K562 (cell line): ENCODE results near the gene CTSZ. TPM values are rescaled to one million over a fixed set of nuclear protein-coding genes. Genes with fewer than 3 reads are reported as not detected.

Experiments
- BRD9 ChIP-seq: fragments of 450-650 bp; IDR thresholded peaks from 2 replicates; pipeline ENCODE4 v1.6.1; 2018; ENCODE audit warnings: low read depth; ENCODE audit not compliant: partially characterized antibody
- CBFA2T2 ChIP-seq: fragments of 450-650 bp; conservative IDR thresholded peaks from 2 replicates; pipeline ENCODE4 v1.6.1; 2017; ENCODE audit warnings: mild to moderate bottlenecking
- HDAC1 ChIP-seq, 2 experiments: fragments of 450-650 bp; IDR thresholded peaks; 2 replicates each; pipeline ENCODE4 v1.6.1; 2016 to 2017; ENCODE audit warnings: inconsistent platforms in 1 of 2, mild to moderate bottlenecking in 1 of 2, moderate library complexity in 1 of 2
- KDM5B ChIP-seq: fragments of 200-600 bp; sonication (generic); IDR thresholded peaks from 2 replicates; pipeline ENCODE4 v1.6.1; 2012; ENCODE audit warnings: low read depth, mild to moderate bottlenecking, moderate library complexity, low read length, control low read depth, inconsistent platforms; ENCODE audit not compliant: insufficient replicate concordance
- NR3C1 ChIP-seq: sonication (generic); formaldehyde crosslinking; IDR thresholded peaks from 2 replicates; pipeline ENCODE4 v1.8.1; 2022; ENCODE audit warnings: missing genetic modification reagents
- TAF9B ChIP-seq: fragments of 450-650 bp; IDR thresholded peaks from 2 replicates; pipeline ENCODE4 v1.6.1; 2018; ENCODE audit warnings: mild to moderate bottlenecking; ENCODE audit not compliant: partially characterized antibody
- polyA plus RNA-seq, 8 experiments: library from polyadenylated mRNA; depleted of rRNA in 4 of 8; stranded (reverse) in 5 of 8; unstranded in 3 of 8; fragments of >200 nt; fragmentation: Nextera tagmentation in 2 of 8; fragmentation: Illumina TruSeq in 1 of 8; extraction: Ambion mirVana in 2 of 8; extraction: Trizol in 1 of 8; gene quantifications; 2 replicates each; pipeline versions ENCODE4 v1.2.1 to v1.2.3, GENCODE V29; 2011 to 2014; ENCODE audit warnings: inconsistent platforms in 1 of 8, missing spikeins in 1 of 8
- total RNA-seq, 7 experiments: library from RNA; depleted of rRNA in 6 of 7; stranded (reverse); fragments of >200 nt in 6 of 7; fragmentation: Illumina TruSeq in 2 of 7; extraction: Trizol in 2 of 7; gene quantifications; 2 replicates each; pipeline versions ENCODE4 v1.2.1 to v1.2.3, GENCODE V29; 2011 to 2021; ENCODE audit warnings: low replicate concordance in 1 of 7
- TF ChIP-seq, protein P1 (sequence below), 2 experiments: fragments of 450-650 bp in 1 of 2; sonication (generic) in 1 of 2; formaldehyde crosslinking in 1 of 2; IDR thresholded peaks; 2 replicates each; pipeline versions ENCODE4 v1.7.1 to v1.9.0; 2016 to 2022; ENCODE audit warnings: inconsistent platforms in 1 of 2, mild to moderate bottlenecking in 1 of 2, missing genetic modification reagents in 1 of 2
- TF ChIP-seq, protein P2 (sequence below): sonication (generic); formaldehyde crosslinking; IDR thresholded peaks from 2 replicates; pipeline ENCODE4 v1.5.0; 2020; ENCODE audit warnings: missing genetic modification reagents
- TF ChIP-seq, protein P3 (sequence below): fragments of 450-650 bp; IDR thresholded peaks from 2 replicates; pipeline ENCODE4 v1.6.1; 2016; ENCODE audit warnings: borderline replicate concordance
- TF ChIP-seq, protein P4 (sequence below): fragments of 450-650 bp; conservative IDR thresholded peaks from 2 replicates; pipeline ENCODE4 v1.6.1; 2016; ENCODE audit warnings: missing genetic modification characterization, low read depth, mild to moderate bottlenecking, missing compliant biosample characterization, moderate library complexity

CTSZ gene
- total and polyA plus RNA-seq, 9 of the 15 experiments (the other 6 are each of a cell fraction or from before 2014, with no cell fraction given), result 1.6 to 143 (median 82.8) TPM

DNA sequence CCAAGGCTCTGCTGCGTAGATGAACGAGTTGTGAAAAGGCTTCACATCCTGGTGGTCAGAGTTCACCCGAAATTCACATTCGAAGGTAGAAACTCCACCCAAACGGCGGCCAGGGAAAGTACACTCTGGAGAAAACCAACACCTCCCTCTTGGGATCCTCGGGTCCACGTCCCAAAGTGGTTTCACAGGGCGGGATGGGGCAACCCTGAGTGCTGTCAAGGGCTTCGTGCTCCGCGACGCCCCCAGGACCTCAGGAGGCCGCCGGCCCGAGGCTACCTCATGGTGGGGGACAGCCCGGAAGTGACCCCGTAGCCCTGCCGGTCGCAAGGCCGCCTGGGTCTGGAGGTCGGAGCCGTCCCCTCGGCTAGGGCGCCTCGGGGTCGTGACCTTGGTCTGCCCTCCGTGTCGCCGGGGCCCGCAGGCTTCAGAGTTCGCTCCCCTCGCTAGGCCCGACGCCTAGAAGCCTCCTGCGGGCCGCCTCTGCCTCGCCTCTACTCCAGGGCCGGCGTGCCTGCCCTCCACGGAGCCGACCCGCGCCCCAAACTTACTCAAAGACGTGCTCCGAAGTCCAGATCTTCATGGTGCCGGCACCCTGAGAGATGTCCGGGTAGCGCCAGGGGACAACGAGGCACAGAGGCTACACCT, 35.2 kb upstream of the CTSZ start, which contains the start of gene PRELID3B (continued):
- TF ChIP-seq, protein P1, sequence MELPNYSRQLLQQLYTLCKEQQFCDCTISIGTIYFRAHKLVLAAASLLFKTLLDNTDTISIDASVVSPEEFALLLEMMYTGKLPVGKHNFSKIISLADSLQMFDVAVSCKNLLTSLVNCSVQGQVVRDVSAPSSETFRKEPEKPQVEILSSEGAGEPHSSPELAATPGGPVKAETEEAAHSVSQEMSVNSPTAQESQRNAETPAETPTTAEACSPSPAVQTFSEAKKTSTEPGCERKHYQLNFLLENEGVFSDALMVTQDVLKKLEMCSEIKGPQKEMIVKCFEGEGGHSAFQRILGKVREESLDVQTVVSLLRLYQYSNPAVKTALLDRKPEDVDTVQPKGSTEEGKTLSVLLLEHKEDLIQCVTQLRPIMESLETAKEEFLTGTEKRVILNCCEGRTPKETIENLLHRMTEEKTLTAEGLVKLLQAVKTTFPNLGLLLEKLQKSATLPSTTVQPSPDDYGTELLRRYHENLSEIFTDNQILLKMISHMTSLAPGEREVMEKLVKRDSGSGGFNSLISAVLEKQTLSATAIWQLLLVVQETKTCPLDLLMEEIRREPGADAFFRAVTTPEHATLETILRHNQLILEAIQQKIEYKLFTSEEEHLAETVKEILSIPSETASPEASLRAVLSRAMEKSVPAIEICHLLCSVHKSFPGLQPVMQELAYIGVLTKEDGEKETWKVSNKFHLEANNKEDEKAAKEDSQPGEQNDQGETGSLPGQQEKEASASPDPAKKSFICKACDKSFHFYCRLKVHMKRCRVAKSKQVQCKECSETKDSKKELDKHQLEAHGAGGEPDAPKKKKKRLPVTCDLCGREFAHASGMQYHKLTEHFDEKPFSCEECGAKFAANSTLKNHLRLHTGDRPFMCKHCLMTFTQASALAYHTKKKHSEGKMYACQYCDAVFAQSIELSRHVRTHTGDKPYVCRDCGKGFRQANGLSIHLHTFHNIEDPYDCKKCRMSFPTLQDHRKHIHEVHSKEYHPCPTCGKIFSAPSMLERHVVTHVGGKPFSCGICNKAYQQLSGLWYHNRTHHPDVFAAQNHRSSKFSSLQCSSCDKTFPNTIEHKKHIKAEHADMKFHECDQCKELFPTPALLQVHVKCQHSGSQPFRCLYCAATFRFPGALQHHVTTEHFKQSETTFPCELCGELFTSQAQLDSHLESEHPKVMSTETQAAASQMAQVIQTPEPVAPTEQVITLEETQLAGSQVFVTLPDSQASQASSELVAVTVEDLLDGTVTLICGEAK (IDR thresholded peaks at IDR 0.05), result peak; percentile 45; the same call in 1 of the 2 replicates
- TF ChIP-seq, protein P1 (CRISPR knock-in tag; IDR thresholded peaks at IDR 0.05), result no peak
- TF ChIP-seq NR3C1 (peak; percentile 28; the same call in 1 of the 2 replicates), BRD9 (peak; percentile 22), CBFA2T2 (no peak), TAF9B (no peak), HDAC1 (IDR thresholded peaks at IDR 0.05) (peak in 1 of 2 experiments; percentile 65; a peak in 1 of 4 replicates), KDM5B (peak; percentile 17)
- TF ChIP-seq, protein P2, sequence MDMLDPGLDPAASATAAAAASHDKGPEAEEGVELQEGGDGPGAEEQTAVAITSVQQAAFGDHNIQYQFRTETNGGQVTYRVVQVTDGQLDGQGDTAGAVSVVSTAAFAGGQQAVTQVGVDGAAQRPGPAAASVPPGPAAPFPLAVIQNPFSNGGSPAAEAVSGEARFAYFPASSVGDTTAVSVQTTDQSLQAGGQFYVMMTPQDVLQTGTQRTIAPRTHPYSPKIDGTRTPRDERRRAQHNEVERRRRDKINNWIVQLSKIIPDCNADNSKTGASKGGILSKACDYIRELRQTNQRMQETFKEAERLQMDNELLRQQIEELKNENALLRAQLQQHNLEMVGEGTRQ (CRISPR knock-in tag), result peak; percentile 23; the same call in 1 of the 2 replicates
- TF ChIP-seq, protein P3, sequence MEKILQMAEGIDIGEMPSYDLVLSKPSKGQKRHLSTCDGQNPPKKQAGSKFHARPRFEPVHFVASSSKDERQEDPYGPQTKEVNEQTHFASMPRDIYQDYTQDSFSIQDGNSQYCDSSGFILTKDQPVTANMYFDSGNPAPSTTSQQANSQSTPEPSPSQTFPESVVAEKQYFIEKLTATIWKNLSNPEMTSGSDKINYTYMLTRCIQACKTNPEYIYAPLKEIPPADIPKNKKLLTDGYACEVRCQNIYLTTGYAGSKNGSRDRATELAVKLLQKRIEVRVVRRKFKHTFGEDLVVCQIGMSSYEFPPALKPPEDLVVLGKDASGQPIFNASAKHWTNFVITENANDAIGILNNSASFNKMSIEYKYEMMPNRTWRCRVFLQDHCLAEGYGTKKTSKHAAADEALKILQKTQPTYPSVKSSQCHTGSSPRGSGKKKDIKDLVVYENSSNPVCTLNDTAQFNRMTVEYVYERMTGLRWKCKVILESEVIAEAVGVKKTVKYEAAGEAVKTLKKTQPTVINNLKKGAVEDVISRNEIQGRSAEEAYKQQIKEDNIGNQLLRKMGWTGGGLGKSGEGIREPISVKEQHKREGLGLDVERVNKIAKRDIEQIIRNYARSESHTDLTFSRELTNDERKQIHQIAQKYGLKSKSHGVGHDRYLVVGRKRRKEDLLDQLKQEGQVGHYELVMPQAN, result peak; percentile 40; the same call in 1 of the 2 replicates
- TF ChIP-seq, protein P4, sequence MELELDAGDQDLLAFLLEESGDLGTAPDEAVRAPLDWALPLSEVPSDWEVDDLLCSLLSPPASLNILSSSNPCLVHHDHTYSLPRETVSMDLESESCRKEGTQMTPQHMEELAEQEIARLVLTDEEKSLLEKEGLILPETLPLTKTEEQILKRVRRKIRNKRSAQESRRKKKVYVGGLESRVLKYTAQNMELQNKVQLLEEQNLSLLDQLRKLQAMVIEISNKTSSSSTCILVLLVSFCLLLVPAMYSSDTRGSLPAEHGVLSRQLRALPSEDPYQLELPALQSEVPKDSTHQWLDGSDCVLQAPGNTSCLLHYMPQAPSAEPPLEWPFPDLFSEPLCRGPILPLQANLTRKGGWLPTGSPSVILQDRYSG (tag), result peak; percentile 33; the same call in 1 of the 2 replicates
